ENCODE results near the gene ERC1.
"Not testable (repeated sequence)": the region's sequence is repeated elsewhere in the genome, so short reads cannot be mapped to it uniquely, and the experiment has no call there.

ERC1 gene

GRCh38 chr12:1293901-1294300 is 302.9 kb downstream of the ERC1 start:
- no peak for DNase-seq

- DNase-seq = no peak
Observed at GRCh38 chr12:1297206-1297605, 306.2 kb downstream of the ERC1 start.

GRCh38 chr12:1297639-1298175 is 306.7 kb downstream of the ERC1 start:
- no peak for DNase-seq

GRCh38 chr12:1300460-1300859 is 309.4 kb downstream of the ERC1 start:
- no peak for DNase-seq

DNA sequence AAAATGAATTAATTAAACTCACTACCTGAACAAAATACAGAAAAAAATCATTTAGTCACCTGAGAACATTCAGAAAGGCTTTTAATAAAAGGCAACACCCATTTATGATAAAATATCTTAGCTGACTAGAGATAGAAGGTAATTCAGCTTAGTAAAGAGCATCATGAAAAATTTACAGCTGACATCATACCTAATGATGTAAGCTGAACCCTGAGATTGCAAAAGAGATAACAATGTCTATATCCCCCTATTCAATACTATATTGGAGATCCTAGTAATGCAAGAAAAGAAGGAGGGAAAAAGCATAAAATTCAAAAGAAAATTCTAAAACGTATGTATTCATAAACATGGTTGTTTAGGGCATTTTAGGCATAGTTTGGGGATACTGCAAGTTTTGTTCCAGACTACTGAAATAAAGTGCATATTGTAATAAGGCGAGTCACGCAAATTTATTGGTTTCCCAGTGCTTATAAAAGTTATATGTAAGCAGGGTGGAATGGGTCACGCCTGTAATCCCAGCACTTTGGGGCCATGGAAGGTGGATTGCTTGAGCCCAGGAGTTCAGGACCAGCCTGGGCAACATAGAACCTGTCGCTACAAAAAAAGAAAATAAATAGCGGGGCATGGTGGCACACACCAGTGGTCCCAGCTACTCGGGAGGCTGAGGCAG is 311.3 kb downstream of the ERC1 start:
- DNase-seq = no peak

DNA sequence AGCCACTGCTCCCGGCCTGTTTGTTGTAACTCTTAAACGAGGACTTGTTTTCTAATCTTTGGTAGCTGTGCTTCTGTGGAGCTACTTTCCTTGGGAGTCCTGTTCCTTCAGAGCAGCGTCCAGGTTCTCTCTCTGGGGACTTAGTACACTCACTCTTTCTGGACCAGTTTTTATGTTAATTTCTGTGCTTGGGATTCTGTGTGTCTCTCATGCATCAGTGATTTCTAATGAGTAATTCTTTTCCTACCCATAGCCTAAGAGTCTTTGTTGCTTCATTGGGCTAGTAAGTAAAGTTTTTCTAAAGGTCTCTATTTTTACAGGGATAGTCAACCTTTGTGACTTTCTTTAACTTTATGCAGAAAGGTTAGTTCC is 314.0 kb downstream of the ERC1 start:
- peak; percentile 13 for DNase-seq

DNA sequence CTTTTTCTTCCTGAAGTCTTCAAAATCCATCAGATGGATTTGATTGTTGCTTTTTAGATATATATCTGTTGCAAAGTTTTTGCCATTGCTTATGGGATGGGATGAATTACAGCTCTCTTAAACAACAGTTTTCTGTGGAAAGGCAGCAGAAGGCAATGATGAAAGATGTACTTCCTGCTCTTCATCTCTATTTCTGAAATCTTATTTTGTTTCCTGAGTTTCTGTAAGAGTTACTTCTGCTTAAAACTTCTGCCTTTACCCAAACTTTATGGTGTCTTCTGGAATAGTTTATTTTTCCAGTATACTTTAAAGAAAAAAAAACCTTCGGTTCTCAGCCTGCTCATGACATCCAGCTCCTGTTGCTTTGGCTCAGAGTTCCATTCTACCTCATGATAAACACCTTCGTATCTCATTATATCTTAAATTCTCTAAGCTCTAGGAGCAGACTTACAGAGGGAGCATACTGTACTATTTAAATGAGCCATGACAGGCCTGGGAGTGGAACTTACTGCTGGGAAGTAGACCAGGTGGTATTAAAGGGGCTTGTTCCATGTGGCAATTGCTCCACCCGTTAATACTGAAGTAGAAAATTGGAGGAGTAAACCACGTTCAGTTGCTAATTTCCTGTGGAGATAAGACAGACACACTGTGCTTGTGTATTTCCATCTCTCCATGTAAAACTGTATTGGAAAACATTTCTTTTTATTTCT is 314.9 kb downstream of the ERC1 start:
- DNase-seq = peak; percentile 71

- no peak for DNase-seq
Observed at GRCh38 chr12:1306817-1307216, 315.8 kb downstream of the ERC1 start.

DNA sequence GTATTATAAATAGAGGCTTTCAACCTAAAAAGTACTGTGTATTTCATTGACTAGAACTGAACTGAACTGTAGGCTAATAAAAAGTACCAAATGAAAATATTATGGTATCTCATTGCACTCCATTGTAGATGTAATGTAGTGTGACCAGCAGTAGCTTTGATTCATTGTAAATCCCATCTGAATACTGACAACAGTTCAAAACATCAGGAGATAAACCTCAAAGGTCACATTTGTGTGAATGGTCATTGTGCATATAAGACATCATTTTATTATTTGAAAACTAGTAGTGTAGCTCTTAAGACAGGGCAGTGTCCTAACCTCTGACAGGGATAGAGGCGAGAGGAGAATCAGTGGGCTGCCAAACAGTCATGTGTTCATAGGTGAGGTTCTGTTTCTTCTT is 316.8 kb downstream of the ERC1 start:
- no peak for DNase-seq

DNA sequence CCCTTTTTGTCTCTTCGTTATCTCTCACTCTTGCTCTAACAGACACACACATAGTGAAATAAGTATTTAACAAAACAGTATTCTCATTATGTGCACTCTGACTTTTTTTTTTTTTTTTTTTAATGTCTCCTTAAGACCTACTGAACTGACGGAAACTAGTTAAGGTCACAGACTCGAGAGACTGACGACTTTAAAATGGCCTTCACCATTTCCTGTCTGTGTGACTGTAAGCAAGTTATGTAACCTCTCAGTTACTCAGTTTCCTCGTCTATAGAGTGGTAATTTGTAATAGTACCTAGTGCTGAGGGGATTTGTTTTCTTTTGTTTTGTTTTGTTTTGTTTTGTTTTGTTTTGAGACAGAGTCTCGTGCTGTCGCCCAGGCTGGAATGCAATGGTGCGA is 318.6 kb downstream of the ERC1 start:
- DNase-seq = no peak

GRCh38 chr12:1310653-1311052 is 319.6 kb downstream of the ERC1 start:
- DNase-seq = no peak

DNA sequence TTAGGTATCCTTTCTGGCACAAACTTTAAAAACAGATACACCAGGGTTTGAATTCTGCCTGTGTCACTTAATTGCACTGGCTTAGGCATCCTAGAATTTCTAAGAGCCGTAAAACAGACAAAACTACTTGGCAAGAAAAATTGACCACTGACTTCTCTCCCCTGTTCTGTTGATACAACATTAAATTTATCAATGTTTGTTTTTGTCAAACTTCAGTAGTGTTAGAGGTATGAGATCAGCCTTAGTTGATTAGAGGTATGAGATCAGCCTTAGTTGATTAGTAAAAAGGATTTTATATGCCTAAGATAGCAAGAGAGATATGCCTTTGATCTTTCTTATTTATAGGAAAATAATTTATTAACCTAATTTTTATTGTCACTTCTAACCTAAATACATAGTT is 320.1 kb downstream of the ERC1 start:
- DNase-seq = no peak

GRCh38 chr12:1313906-1314305 is 322.9 kb downstream of the ERC1 start:
- no peak for DNase-seq

- no peak for DNase-seq
Observed at GRCh38 chr12:1314523-1314922, 323.5 kb downstream of the ERC1 start.

DNA sequence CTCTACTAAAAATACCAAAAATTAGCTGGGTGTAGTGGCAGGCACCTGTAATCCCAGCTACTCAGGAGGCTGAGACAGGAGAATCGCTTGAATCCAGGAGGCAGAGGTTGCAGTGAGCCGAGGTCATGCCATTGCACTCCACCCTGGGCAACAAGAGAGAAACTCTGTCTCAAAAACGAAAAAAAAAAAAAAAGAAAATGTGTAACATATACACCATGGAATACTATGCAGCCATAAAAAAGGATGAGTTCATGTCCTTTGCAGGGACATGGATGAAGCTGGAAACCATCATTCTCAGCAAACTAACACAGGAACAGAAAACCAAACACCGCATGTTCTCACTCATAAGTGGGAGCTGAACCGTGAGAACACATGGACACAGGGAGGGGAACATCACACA is 326.0 kb downstream of the ERC1 start:
- DNase-seq = not testable (repeated sequence)

GRCh38 chr12:1318327-1319031 is 327.5 kb downstream of the ERC1 start:
- no peak for DNase-seq

DNA sequence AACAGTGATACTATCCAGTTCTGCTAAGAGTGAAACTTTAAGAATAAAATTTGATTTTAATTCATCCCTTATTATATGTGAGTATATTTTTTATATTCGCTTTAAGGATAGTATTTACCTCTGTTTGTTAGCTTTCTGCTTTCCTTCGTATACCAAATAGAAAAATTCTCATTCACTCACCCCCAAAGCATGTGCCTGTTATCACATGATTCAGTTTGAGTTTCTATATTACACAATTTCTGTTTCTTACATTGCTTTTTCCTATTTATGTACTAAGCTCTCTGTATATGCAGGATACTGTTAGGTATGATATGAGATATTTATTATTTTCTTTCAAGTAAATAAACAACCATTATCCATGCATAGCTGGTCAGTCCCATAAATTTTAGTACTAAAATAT is 328.2 kb downstream of the ERC1 start:
- DNase-seq = no peak

- no peak for DNase-seq
Observed at GRCh38 chr12:1320021-1320420, 329.0 kb downstream of the ERC1 start.

- no peak for DNase-seq
Observed at GRCh38 chr12:1322821-1323220, 331.8 kb downstream of the ERC1 start.

- no peak for DNase-seq
Observed at GRCh38 chr12:1324099-1324498, 333.1 kb downstream of the ERC1 start.

DNA sequence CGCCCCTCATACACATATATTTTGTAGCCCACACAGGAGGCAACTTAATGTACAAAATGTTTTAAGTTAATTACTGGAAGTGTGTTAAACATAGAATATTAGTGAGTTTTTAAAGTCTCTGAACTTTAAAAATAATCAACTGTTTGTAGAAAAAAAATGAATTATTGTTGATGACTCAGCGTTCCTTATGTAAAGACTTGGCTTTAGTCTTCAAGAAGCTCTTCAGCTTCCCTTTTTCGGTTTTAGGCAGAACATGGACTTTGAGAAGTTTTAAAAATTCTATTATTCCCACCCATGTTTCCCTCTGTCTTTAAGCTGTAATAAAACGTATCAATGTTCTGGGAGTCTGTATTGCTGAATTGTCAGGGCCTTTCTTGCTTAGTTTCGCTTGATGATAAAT is 333.9 kb downstream of the ERC1 start:
- DNase-seq = peak; percentile 64

DNA sequence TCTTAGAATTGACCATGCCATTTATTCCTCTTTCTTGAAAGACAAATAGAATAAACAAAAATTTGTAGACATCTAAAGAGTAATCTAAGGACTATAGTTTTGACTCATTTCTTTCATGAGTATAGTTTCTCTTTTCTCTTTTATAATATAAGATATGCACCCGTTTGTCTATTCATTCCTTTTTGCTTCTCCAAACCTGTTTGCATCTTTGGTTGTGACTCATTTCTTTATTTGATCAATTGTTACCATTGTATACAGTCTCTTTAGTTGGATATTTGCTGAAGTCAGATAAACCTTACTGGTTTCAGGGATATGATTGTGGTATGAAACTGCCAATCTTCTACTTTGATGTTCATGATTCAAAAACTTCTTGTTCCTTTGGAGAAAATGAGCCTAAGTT is 334.6 kb downstream of the ERC1 start:
- no peak for DNase-seq

DNA sequence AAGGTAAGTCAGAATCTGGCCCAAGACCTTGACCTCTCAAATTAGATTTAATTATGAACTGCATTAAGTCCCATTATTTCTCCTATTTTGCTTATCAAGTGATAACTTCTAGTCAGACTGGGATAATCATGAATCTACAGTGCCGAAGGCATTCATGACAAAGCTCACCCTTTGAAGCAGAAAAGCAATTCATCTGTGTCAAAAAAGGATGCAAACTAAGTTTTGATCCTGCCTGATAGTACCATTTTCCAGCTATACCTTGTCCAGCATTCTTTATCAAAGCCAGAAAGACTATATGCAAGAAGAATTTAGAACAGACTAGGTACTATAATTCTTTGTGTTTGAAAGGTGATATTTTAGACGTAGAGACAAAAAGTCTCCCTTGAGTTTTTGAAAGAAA is 335.2 kb downstream of the ERC1 start:
- DNase-seq = no peak

- no peak for DNase-seq
Observed at GRCh38 chr12:1328391-1328790, 337.4 kb downstream of the ERC1 start.
